HG02981 (cell line): ENCODE measurements around the gene ATP10D.

Experiments
- ATAC-seq: cut with Tn5 transposase; IDR thresholded peaks from one replicate; pipeline ENCODE4 v1.9.1; 2021; ENCODE audit warnings: mild to moderate bottlenecking, moderate library complexity; ENCODE audit not compliant: unreplicated experiment

Gene ATP10D

GRCh38 chr4:47572981-47573380 lies 87.9 kb downstream of the ATP10D start:
- no peak for ATAC-seq

GRCh38 chr4:47577779-47578553 lies 92.9 kb downstream of the ATP10D start:
- ATAC-seq: no peak

- no peak for ATAC-seq
These were observed 94.2 kb downstream of the ATP10D start for GRCh38 chr4:47579235-47579634.

- no peak for ATAC-seq
These were observed 105.2 kb downstream of the ATP10D start for GRCh38 chr4:47590325-47590724.

GRCh38 chr4:47597696-47598095 lies 112.6 kb downstream of the ATP10D start:
- no peak for ATAC-seq

- ATAC-seq: no peak
These were observed 113.2 kb downstream of the ATP10D start for GRCh38 chr4:47598320-47598719.

GRCh38 chr4:47598896-47599295 lies 113.8 kb downstream of the ATP10D start:
- ATAC-seq: no peak

- no peak for ATAC-seq
These were observed 121.4 kb downstream of the ATP10D start for GRCh38 chr4:47606482-47606881.

- no peak for ATAC-seq
These were observed 127.3 kb downstream of the ATP10D start for GRCh38 chr4:47612116-47613023.

- ATAC-seq: no peak
These were observed 130.3 kb downstream of the ATP10D start for GRCh38 chr4:47615385-47615784.

- peak; percentile 57 for ATAC-seq
These were observed 132.5 kb downstream of the ATP10D start for GRCh38 chr4:47617607-47618006.

GRCh38 chr4:47619691-47620090 lies 134.6 kb downstream of the ATP10D start:
- no peak for ATAC-seq

- no peak for ATAC-seq
These were observed 136.1 kb downstream of the ATP10D start for GRCh38 chr4:47621181-47621580.

- no peak for ATAC-seq
These were observed 139.0 kb downstream of the ATP10D start for GRCh38 chr4:47624031-47624441.

- no peak for ATAC-seq
These were observed 146.1 kb downstream of the ATP10D start for GRCh38 chr4:47631161-47631560.

- ATAC-seq: no peak
These were observed 154.5 kb downstream of the ATP10D start for GRCh38 chr4:47639531-47639930.

- ATAC-seq: no peak
These were observed 155.8 kb downstream of the ATP10D start for GRCh38 chr4:47640911-47641310.

- ATAC-seq: no peak
These were observed 156.7 kb downstream of the ATP10D start for GRCh38 chr4:47641755-47642154.

GRCh38 chr4:47642191-47642830 lies 157.2 kb downstream of the ATP10D start:
- no peak for ATAC-seq
